HG03095 (cell line): Measurements from ENCODE around the gene ZNF513.
"Not testable (repeated sequence)": the region's sequence is repeated elsewhere in the genome, so short reads cannot be mapped to it uniquely, and the experiment has no call there.

Experiments used
- ATAC-seq: cut with Tn5 transposase; IDR thresholded peaks from one replicate; pipeline ENCODE4 v1.9.1; 2021; ENCODE audit warnings: moderate library complexity; ENCODE audit not compliant: unreplicated experiment

Gene ZNF513, protein sequence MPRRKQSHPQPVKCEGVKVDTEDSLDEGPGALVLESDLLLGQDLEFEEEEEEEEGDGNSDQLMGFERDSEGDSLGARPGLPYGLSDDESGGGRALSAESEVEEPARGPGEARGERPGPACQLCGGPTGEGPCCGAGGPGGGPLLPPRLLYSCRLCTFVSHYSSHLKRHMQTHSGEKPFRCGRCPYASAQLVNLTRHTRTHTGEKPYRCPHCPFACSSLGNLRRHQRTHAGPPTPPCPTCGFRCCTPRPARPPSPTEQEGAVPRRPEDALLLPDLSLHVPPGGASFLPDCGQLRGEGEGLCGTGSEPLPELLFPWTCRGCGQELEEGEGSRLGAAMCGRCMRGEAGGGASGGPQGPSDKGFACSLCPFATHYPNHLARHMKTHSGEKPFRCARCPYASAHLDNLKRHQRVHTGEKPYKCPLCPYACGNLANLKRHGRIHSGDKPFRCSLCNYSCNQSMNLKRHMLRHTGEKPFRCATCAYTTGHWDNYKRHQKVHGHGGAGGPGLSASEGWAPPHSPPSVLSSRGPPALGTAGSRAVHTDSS

DNA sequence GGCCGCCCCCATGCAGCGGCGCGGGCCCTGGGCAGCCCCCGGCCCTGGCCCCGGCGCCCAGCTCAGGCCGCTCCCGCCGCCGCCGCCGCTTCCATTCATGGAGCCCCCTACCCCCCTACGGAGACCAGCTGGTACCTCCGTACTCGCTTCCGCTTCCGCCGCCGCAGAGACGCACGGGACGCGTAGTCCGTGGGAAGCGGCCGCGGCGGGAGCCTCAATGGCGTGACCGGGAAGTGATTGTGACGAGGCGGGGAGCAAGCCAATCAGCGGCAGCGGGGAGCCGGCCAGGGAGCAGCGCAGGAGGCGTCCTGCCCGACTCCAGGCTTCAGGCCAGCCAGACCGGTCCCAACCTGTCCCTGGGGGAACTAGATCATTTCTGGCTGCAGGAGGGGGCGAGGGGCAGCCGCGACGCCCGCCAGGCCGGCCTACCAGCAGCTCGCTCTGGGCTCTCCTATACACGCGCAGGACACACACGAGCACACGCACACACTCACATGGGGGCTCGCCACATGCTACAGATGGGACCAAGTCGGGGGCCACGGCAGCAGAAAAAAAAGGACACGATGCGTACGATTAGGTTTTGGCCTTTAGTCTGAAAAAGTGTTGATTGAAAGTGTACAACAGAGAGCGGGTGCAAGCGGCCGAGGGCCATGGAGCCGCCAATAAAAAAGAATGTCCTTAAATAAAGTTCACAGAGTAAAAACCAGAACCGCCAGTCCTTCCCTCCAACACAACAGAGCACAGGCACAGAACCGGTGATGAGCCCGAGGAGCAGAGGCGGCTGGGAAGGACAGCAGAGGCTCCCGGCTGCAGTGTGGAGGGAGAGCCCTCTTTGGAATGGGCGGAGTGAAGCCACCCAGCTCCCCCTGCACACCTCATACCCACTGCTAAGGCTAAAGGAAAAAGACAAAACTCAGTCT is at the start of gene ZNF513:
ZNF513 (minus strand) TSS at position 109 of the 920 bp plus-strand sequence. CDS start 208 bp downstream, outside the sequence.
- ATAC-seq = peak; percentile 84

DNA sequence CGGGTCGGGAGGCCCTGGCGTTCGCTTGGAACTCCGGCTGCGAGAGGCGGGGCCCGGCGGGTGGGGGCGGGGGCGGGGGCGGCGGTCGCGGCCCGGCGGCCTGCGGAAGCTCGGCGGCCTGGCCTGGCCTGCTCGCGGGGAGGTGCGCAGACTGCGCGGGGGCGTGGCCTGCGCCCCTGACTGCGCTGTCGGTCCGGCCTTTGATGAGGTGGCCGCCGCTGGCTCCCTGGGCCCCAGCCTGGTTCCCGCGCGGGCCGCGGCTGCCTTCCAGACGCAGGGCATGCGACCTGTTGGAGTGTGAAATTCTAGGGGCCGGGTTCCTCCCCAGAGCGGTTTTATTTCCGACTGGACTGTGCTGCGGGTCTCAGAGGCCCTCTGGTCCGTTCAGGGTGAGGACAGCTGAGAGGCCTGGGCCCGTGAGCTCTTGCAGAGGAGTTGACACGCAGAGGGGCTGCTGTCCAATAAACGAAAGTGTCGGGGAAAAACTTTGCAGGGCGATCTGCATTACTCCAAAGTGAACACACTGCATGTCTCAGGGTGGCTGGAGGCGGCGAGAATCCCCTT is 48.5 kb upstream of the ZNF513 start:
- peak; percentile 65 for ATAC-seq

DNA sequence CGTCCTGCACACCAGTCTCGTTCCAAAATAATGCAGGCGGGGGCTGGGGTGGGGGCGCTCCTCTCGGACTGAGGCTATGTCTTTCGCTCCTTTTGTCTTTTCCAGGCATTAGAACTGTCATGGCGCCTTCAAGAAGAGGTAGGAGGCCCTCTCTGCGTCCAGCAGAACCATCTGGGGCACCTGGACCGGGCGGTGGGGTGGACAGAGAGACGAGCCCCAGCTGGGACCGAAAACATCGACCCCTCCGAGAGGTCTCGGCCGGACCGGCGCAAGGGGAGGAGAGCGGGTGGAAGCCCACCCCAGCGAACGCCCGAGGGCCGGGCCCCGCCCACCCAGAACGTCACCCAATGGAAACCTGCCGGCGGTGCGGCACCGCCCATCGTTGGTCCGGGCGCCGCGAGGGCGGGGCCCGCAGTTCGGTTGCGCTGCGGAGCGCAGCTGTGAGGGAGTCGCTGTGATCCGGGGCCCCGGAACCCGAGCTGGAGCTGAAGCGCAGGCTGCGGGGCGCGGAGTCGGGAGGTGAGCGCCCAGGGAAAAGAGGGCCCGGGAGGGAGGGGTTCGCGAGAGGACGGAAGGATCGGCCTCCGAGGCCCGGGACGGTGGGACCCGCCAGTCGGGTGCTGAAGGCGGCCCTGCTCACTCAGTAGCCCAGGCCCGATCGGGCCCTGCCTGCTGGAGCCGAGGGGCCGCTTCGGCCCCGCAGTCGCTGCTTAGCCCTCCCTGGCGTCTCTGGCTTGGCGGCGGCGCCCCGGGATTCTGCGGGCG is 47.9 kb upstream of the ZNF513 start, which contains the start of gene NRBP1:
NRBP1 (plus strand) TSS at position 419 of the 765 bp plus-strand sequence. CDS start 4,643 bp downstream, outside the sequence.
- ATAC-seq = peak; percentile 86

DNA sequence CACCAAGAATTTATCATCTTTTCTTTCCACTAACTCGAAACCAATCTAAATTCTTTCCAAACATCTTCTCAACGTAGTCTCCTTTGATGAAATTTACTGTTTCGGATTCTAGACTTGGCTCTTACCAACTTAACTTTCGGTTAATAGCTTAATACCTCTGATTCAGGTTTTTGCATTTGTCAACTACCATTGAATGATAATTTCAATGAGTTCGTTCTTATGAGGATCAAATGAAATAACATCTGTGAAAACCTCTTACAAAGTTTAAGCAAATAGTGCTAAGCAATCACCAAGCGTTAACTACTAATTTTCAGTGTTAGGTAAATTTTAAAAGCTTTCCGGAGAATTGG is 47.3 kb upstream of the ZNF513 start:
- ATAC-seq = no peak

DNA sequence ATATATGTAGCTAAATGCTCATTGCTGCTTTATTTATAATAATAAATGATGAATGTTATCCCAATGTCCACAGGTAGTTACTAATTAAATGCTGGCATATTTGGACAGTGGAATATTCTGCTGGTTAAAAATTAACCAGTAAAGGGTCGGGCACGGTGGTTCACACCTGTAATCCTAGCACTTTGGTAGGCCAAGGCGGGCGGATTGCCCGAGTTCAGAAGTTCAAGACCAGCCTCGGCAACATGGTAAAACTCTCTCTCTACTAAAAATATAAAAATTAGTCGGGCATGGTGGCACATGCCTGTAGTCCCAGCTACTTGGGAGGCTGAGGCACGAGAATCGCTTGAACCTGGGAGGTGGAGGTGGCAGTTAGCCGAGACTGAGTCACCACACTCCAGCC is 44.5 kb upstream of the ZNF513 start:
- not testable (repeated sequence) for ATAC-seq

DNA sequence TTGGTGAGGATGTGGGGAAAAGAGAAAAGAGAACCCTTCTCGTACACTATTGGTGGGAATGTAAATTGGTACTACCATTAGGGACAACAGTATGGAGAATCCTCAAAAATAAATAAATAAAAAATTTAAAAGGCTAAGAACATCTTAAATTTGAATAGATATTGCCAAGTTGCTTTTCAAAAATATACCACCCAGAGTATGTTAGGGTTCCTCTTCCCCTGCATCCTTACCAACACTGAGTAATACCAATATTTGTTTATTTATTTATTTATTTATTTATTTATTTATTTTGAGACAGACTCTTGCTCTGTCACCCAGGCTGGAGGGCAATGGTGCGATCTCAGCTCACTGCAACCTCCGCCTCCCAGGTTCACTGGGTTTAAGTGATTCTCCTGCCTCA is 42.4 kb upstream of the ZNF513 start:
- no peak for ATAC-seq

DNA sequence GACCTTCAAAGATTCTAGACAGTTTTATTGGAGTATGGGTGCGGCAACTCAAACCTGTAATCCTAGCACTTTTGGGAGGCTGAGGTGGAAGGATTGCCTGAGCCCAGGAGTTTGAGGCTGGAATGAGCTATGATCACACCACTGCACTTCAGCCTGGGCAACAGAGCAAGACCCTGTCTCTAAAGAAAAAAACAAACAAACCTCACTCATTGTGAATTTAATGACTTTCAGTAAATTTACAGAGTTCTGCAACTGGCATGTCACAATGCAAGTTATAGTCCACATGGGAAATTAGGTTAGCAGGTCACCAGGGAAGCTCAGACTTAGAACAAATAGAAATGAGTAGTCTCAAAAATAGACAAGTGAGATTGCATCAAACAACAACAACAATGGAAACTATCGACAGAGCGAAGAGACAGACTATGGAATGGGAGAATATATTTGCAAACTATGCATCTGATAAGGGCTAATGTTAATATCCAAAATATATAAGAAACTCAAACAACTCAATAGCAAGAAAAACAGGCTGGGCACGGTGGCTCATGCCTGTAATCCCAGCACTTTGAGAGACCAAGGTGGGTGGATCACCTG is 41.2 kb upstream of the ZNF513 start:
- no peak for ATAC-seq

DNA sequence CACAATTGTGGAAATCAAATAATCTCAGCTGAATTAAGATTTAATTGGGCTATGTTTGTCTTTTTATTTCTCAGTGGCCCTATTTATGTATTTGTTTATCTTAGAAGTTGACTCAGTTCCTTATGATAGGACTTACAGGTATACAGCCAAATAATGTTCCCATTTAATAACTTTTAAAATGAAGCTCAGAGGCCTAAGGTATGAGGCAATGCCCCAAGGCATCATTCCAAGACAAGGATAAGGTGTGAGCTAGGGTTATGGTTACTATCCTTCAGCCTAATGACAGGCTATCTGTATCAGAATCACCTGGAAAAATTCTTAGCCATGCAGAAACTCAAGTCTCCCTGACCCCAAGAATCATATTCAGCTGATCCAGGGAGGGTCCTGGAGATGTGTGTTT is 40.5 kb upstream of the ZNF513 start:
- no peak for ATAC-seq

DNA sequence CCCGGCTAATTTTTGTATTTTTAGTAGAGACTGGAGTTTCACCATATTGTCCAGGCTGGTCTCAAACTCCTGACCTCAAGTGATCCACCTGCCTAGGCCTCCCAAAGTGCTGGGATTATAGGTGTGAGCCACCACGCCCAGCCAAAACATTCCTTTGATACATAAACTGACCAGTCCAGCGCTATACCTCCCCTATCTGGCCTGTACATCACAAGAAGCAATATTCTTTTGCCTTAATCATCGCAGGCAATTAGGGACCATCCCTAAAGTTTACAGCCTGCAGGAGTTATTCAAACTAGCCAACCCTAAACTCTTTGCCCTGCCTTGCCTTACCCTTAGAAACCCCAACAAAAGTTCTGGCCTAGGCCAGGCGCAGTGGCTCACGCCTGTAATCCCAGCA is 35.6 kb upstream of the ZNF513 start:
- no peak for ATAC-seq

DNA sequence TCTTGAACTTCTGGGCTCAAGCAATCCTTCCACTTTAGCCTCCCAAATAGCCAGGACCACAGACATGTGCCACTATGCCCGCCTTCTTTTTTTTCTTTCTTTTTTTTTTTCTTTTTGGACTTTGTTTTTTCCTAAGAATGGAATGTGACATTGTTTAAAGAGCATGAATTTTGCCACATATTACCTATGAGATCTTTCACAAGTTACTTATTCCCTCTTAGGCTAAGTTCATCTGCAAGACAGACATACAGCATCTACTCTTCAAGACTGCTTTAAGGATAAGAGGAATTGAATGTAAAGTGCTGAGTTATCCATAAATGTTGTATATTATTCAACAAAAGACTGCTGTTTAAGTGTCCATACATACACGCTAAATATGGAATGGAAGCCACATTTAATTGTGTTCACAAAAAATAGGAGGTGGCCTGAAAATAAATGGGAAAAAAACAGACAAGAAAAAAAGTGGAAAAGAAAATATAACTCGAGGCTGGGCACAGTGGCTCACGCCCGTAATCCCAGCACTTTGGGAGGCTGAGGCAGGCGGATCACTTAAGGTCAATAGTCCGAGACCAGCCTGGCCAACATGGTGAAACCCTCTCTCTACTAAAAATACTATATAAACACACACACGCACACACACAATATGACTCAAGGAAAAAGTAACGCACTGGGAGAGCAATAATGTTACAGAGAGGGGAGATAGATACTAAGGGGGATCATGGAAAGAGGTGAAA is 32.1 kb upstream of the ZNF513 start:
- ATAC-seq = no peak

DNA sequence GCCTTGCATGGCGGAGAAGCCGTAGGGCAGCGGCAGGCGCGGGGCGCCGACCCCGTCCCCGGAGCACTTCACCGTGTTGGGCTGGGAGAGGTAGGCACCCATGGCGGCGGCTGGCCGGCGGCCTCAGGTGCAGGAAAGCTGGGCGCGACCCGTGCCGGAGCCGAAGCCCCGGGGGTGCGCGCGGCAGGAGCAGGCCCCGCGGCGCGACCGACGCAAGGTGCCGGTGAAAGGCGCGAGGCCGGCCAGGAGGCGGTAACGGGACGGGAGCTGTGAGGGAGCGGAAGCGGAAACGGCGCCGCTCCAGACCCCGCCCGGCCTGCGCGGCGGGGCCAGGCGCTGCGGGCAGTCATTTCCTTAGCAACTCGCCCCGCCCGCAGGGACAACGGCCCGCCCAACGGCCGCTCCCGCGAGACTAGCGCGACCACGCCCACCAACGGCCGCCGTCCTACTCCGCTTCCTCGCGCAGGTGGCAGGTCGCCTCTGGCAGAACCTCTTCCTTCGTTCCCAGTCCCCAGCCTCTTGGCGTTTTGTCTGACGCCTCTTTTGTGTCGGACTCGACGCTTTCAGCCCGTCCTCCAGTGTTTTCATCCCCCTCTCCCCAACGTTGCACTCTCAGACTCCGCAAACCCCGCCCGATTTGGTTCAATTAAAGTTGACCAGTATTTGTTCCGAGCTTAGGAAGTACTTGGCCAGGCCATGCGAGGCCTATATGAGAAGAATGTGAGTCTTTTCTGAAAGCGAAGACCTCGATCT is 29.0 kb upstream of the ZNF513 start, which contains the start of gene PPM1G:
PPM1G (minus strand) TSS at position 271 of the 753 bp plus-strand sequence; CDS start at position 102, 169 bp downstream.
- peak; percentile 96 for ATAC-seq

DNA sequence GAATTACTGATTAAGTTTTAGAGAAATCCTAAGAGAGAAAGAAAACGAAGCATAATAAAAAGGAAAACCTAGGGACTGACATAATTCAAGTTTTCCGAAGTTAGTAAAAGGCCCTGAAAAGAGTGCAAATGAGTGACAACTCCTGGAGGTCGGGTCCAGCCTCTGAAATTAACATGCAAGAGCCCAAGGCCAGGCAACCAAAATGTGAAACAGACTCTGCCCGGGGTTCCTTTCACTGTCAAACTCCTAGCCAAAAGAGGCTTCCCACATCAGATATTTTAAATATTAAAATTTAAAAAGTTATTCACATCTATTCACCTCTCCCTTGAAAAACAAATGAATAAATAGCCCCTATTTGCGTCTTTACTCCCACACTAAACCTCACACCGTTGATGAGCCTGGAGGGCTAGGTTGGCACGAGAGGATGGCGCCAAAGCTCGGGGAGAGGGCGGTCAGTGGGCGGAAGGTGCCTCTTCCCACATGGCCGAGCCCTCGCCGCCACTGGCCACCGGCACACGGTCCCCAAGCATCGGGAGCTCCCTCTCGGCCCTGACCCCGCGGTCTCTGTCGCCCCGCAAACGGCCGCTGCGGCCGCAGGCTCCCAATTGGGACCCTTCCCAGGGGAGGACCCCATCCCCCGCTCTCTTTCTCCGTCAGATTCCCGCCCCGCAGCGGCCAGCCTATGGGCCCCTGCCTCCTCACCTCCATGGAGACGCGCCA is 28.2 kb upstream of the ZNF513 start:
- ATAC-seq = peak; percentile 23

DNA sequence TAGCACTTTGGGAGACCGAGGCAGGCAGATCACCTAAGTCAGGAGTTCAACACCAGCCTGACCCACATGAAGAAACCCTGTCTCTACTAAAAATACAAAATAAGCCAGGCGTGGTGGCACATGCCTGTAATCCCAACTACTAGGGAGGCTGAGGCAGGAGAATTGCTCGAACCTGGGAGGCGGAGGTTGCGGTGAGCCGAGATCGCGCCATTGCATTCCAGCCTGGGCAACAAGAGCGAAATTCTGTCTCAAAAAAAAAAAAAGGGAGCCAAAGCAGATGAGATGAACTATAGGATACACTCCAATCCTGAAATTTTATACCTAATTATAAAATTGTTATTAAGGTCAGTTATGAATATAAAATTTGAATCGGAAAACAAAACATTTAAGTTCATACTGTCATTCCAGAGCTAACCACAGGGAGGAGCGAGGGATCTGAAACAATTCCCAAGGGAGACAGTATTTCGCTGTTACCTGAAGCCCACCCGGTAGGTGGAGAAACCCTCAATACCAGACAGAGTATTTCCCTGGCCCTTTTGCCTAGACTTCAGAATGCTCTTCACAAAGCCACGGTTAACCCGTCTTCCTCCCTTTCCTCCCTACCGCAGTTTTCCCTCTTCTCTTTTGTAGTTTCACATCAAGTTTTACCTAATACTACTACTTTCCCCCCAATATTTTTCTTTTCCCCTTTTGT is 27.4 kb upstream of the ZNF513 start:
- ATAC-seq = no peak

DNA sequence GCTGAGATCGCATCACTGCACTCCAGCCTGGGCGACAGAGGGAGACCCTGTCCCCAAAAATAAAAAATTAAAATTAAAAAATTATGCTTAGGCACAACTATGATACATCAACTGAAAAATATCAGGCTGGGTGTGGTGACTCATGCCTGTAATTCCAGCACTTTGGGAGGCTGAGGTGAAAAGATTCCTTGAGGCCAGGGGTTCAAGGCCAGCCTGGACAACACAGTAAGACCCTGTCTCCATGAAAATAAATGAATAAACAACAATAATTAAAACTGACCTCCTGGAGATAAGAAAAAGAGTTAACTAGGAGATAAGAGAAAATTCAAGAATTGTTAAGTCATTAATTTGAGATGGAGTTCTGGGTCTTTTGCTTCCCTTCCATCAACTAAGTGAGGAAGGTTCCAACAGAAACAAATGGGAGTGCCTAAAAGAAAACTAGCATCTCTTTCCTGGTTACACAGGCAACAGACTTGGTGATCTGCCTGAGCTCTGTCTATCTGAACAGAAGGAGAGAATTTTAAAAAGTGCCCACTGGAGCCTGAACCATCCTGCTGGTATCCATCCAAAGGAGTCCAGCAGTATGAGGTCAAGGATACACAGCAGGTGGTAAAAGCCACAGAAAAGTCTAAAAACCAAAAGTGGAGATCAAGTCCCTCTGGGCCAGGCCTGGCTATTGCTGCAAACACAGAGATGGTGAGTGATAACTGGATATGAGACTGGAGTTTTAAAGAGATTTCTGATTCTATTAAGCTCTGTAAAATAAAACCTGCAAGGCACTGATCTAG is 20.0 kb upstream of the ZNF513 start:
- ATAC-seq = no peak

DNA sequence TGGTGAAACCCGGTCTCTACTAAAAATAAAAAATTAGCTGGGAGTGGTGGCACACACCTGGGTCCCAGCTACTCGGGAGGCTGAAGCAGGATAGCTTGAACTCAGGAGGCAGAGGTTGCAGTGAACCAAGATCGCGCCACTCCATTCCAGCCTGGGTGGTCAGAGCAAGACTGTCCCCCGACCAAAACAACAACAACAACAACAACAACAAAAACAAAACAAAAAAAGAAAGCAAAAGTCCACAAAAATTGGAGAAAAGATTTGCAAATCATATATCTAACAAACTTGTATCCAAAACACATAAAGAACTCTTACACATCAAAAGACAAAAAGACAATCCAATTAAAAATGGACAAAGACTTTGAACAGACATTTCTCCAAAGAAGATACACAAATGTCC is 18.4 kb upstream of the ZNF513 start:
- ATAC-seq = no peak

DNA sequence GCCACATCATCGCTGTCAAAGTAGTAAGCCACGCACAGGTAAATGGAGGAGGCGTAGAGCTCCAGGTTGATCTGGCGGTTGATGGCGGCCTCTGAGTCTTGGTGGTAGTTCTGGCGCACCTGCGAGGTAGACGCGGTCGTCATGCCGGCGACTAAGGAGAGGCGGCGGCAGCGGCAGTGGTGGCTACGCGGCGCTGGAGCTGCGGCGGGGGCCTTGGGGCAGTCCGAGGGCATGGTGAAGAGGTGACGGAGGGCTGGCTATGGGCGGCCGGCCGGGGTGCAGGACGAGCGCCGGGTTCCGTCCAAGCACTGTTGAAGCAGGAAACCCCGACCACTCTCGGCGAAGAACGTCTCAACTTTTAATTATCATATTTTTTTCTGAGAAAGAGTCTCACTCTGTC is 12.7 kb upstream of the ZNF513 start:
- ATAC-seq = no peak
